Measurements from ENCODE around the gene LPP.

LPP gene

DNA sequence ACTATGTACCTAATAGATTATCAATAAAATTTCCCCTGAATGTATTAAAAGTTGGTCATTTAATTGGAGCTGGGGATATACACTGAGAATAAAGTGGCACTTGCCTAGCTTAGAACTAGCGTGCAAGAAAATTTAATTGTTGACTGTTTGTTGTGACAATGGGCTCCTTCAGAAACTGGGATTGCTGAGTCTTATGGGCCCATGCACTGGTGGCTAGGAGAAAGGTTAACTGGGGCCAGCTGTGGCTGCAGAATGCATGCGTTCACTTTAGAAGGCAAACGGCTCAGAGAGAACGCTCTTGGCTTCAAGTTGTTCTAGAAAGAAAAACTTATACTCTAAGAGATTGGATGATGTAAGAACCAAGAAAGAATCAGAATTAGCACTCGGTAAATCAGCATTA is 18.7 kb upstream of the LPP start:
- no peak for DNase-seq (ENCODE audit: low read depth in 2 of 2, low spot score in 1 of 2)

DNA sequence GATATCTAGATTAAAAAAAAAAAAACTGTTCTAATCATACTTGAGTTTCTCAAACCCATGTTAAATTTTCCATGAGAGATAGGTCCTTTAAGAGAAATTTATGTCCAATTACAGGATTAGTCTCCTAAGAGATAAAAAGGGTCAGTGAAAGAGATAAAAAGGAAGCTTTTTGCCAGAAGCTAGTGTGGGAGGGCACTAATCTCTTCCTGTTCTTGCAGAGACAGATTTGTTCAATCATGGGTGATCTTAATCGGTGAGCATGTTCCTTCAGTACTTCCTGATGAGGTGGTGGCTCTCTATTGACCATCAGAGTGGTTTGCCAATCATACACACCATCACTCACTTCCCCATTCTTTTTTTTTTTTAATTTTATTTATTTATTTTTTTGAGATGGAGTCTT is 16.9 kb upstream of the LPP start:
- no peak for DNase-seq (ENCODE audit: low read depth in 2 of 2, low spot score in 1 of 2)

DNA sequence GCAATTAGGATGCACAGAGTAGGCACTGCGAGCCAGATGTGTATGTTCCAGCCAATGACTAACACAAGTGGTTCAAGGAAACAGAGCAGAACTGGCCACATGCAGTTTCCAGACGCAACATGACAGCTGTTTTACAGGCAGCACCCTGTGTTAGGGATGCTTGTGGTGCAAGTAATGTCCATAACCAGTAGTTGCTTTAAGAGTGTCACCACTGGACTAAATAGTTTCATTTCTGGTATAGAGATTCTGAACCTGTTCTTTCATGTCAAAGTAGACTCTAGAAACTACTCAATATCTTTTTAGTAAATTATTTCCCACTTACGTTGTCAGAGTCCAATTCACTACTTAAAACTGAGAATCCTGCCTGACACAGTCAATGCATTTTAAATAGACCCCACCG is 14.5 kb upstream of the LPP start:
- DNase-seq (ENCODE audit: low read depth in 2 of 2, low spot score in 1 of 2) = no peak

DNA sequence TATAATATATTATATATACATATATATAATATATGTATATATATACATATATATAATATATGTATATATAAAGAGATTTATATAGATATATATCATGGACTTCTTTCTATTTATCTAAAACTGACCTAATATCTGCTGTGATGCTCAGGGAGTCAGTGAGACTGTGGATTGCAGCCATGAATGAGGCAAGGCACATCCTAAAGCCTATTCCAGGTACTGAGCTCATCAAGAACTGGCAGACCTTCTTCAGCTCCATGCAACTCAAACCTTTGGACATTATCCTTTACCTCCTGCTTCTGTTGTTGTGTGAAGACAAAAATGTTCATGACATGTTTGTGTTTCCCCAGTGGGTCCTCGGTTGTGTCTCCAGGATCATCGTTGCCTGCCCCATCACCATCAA is 7.7 kb upstream of the LPP start:
- DNase-seq (ENCODE audit: low read depth in 2 of 2, low spot score in 1 of 2) = no peak

DNA sequence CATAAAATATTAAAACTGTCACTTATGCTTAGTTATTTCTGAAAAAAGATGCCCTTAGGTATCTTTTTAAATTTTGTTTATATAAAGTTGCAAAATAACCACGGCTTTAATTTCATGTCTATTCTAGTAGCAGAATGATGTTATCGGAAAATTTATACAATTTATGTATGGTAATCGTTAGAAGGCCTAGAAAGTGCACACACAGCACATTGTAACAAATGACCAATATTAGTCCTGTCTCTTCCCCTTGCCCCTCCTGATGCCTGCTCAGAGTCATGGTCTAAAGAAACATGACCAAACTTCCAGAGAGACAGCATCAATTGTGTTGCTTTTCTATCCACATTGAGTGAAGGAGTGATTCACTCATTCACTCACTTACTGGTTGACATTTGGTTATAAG is 6.2 kb upstream of the LPP start:
- no peak for DNase-seq (ENCODE audit: low read depth in 2 of 2, low spot score in 1 of 2)

DNA sequence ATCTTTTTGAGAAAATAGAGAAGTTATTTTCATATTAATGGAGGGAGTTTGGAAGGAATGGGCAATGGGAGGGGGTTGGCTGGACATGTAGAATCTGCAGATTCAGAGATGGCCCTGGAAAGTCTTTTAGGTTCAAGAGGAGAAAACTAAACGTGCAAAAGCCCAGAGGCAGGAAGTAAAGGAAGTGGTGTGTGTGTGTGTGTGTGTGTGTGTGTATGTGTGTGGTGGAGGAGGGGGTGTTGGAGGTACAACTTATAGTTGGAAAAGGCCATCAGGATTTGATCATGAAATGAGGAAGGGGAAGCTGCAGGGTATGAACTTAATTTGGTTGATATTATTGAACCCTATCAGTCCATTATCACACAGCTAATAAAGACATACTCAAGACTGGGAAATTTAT is 5.6 kb upstream of the LPP start:
- no peak for DNase-seq (ENCODE audit: low read depth in 2 of 2, low spot score in 1 of 2)

DNA sequence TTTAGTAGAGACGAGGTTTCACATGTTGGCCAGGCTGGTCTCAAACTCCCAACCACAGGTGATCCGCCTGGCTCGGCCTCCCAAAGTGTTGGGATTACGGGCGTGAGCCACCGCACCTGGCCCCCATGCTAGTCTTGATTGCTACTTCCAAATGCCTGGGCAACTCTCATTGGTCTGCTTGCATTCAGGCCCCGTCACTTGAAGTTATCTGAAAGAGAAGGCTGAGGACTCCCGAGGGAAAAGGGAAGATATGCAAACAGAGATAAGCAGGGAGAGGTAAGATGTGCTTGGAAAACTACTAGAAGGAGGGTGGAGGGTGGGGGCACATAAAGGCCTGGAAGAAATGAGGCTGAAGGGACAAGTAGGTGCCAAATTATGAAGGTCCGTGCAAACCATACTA is 4.4 kb upstream of the LPP start:
- DNase-seq (ENCODE audit: low read depth in 2 of 2, low spot score in 1 of 2) = no peak

DNA sequence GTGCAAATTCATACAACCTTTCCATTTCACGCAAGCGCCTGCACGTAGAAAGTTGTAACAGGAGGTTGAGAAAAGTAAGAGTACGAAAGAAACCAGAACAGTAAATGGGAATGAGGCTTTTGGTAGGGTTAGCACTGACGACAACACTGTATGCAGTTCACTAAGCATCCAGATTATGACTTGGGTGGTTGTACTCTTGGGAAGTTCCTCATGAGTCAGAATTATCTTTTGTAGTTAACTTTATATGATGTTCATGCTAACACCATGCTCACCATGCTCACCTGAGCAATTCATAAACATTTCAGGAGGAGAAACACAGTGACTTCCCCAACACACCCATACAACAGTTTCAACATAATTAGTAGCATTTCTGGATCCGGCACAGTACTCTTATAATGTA is 3.0 kb upstream of the LPP start:
- DNase-seq (ENCODE audit: low read depth in 2 of 2, low spot score in 1 of 2) = no peak

DNA sequence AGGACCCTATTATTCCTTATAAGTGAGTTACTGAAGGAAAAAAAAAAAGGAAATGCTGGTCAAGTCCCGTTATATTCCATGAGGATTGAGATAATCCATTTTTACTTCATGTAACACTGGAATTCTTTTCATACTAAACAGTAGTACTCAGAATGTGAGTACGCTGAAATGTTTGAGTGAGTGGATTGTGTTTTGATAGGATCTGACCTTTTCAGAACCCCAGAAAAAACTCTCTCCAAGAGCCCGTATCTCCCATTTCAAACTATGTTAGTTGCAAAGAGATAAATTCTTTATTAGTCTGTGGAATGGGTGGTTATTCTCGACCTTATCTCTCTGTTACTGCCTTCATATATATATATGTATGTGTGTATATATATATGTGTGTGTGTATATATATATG is 2.5 kb upstream of the LPP start:
- no peak for DNase-seq (ENCODE audit: low read depth in 2 of 2, low spot score in 1 of 2)

DNA sequence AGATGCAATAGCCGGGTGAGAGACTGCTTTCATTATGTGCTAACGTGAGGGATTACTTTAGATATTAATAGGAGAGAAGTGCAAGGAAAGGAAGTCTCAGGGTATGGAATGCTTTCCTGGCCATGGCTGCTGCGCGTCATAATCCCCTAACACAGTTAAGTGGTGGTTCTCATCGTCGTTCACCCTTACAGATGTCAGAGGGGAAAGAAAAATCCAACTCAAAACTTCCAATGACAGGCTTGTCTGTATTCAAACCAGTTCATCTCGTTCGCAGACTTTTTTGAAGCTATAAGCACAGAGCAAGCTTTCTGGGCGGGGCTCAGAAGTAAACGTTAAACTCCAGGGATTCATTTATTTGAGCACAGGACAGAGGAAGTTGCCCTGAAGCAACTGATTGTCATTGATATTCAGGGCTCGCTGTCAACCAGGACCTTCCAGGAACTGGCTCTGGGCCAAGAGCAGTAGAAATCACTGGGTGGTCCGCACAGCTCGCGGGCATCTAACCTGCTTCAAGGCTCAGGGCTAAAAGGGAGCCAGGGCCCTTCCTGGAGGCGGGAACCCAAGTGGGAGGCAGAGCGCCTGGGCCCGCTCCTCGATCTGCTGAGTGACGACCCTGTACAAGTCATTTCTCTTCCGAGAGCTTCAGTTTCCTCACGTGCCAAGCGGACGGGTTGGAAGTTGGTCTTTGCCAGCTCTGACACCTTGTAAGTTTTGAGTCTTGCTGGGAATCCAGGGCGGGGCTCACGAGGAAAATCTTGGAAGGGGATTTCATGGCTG is 1.1 kb upstream of the LPP start:
- no peak for DNase-seq (ENCODE audit: low read depth in 2 of 2, low spot score in 1 of 2)

DNA sequence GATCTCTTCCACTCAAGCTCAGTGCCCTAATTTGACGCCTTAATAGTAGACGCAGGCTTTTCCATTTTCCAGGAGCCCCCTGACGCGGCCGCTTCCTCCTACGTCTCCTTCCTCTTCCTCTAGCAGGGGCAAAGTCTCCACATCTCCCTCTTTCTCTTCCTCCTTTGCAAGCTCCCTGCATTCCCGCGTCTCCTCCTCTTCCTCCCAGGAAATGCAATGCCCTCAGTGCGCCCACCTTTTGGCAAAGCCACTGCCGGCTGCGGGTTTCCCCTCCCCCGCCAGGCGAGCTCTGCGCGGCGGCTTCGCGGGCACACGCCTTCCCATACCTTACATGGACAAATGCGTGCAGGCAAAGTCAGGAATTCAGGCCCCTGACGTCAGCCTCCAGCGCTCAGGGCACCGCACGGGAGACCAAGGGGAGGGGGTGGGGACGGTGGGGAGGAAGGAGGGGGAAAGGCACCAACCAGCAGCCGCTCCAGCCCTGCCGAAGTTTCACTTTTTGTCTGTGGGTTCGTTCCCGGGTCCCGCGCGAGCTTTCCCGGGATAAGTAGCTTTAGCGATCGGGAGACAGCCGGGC is 432 bp upstream of the LPP start:
- DNase-seq (ENCODE audit: low read depth in 2 of 2, low spot score in 1 of 2) = no peak

DNA sequence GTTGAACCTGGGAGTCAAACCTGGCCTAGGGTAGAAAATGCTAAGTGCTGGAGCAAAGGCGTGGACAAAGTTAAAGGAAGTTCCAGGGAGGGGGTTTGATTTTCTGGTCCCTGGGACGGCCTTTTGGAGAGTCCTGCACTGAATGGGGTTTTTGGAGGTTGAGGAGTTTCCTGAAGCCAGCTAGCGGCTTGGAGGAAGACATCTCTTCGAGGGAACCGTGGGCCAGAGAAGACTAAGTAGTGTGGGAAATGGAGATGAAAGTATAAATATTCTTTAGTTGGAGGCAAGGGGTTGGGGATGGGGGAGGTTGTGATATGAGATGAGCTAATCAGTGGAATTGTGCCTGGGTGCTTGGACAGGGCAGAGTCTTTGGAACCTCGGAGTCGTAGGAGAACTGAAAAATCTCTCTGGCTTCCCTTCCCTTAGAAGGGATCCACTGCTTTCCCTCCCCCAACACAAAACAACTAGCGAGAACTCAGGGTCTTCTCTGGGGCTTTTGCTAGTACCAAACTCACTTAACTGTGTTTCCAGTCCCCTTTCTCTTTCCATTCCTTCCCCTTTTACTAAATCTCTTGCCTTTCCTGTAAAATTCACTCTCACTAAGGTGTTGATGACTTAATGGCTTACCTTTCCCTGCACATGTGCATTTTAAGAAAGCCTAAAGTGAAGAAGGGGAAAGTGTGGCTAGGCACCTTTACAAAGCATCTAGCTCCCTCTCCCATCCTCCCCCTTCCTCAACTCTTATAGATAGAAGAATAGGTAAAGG is 1.0 kb downstream of the LPP start:
- DNase-seq (ENCODE audit: low read depth in 2 of 2, low spot score in 1 of 2) = no peak

DNA sequence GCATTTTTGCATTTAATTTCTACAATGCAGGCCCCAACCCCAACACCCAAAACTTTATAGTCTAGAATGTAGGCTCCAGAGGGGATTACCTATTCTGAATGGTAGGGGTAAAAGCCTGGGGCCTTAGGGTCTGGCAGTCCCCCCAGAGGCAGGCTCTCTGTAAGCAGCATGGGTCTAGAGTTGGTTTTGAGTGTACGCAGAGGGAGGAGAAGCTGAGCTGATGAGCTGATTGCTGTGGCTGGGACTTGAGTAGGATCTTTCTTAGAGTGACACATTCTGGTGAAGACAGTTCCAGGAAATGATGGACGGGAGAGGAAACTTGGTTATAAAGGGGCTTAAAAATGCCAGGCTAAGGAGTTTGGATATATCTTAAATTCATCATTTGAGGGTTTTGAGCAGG is 2.1 kb downstream of the LPP start:
- DNase-seq (ENCODE audit: low read depth in 2 of 2, low spot score in 1 of 2) = no peak

DNA sequence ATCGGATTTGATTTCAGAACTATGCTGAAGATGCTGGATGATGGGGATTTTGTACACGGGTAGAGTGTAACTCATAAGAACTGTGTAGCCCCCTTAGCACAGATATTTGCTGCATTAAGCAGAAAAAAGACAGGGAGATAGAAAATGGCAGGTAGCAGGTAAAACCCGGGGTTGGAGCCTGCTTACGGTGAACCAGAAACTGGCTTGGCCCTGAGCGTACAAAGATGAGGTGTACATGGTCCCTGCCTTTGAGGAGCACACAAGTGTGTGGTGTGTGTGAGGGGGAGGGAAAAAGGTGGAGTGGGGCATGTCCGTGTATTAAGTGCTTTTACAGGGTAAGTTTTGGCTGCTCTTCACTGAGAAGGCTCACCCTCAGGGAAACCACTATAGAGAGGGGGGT is 3.5 kb downstream of the LPP start:
- DNase-seq (ENCODE audit: low read depth in 2 of 2, low spot score in 1 of 2) = no peak

DNA sequence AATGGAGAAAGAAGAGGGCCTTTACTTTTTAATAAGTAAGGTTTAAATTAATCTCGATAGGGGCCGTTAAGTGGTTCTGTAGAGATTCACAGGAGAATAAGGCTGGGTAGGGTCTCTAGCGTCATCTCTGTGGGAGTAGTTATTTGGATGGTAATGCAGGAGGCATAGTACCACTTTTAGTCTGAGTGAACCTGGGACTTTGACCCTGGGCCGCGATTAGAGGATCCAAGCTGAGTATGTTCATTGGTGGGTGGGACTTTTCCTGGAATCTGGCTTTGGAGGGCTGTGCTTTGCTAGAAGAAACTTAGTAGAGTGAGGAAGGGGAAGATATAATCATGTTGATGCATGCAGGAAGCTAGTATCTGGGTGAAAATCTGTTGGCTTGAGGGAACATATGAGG is 4.0 kb downstream of the LPP start:
- no peak for DNase-seq (ENCODE audit: low read depth in 2 of 2, low spot score in 1 of 2)

DNA sequence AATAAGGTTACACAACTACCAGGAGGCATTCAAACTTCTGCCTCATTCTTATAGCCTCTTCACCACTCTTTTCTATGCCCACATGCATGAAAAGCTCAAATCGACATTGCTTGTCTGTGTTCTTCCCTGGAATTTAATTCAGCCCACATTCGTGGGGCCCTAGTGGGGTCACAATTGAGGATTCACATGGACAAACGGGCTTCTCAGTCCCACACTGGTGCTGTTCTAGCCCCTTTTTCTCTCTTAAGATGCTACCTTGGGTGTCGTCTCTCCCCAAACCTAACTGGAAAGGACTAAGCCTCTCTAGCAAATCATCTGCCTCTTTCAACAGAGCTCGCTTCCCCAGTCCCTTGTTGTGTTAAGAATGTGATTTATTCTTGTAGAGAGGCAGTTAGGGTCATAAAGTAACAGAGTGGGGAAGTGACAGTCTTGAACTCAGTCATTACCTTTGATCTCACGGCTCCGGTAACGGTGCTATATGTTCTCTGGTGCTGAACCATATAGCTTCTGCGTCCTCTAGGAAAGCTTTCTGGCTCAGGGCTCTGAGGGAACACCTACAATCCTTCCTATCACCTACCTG is 4.9 kb downstream of the LPP start:
- DNase-seq (ENCODE audit: low read depth in 2 of 2, low spot score in 1 of 2) = no peak

DNA sequence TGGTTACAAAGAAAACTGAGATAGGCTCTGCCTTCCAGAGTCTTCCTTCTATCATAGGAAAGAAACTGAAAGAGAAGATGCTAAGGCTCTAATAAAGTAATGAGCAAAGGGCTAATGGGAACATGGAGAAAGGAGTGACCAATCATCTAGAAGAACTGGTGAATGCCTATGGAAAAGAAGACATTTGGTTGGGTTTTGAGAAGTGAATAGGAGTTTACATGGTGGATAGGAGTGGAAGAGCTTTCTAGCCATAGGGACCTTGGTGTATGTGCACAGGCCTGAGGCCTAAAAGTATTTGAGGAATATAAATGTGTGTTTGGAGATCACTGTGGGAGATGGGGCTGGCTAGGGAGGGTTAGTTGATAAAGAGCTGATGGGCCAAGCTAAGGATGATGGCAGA is 6.8 kb downstream of the LPP start:
- DNase-seq (ENCODE audit: low read depth in 2 of 2, low spot score in 1 of 2) = no peak

DNA sequence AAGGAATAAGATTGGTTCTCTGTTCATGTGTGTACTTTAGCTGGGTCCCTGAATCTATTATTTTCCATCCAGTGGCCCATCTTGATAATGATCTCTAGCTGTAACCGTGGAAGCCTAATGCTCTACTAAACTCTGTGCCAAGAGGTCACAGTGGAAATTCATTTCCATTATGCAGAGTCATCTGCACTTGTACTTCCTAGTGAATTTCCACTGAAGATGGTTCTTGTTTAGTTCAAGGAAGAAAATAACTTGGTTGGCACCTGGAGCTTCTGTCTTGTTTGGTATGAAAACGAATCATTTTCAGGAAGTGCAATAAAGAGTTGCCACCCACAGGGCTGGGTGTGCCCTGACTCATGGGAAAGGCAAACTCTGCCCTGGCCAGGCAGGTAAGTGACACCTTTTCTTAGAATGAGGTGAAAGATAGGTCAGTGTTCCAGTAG is 10.3 kb downstream of the LPP start:
- DNase-seq (ENCODE audit: low read depth in 2 of 2, low spot score in 1 of 2) = no peak

DNA sequence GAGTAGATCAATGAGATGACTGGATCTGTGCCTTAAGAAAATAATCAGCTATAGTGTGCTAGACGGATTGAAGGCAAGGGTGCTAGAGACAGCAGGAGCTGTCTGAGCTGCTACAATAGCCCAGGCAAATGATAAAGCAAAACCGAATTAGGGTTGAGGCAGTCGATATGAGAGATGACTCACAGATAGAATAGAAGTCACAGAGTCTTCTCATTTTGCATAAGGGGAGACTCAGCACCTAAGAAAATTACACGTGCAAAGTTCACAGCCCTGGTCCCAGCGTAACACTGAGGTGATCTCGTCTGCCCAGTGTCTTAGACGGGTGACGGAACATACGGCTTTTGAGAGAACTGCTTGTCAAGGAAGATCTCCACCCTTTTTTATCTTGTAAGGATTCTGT is 11.6 kb downstream of the LPP start:
- no peak for DNase-seq (ENCODE audit: low read depth in 2 of 2, low spot score in 1 of 2)

DNA sequence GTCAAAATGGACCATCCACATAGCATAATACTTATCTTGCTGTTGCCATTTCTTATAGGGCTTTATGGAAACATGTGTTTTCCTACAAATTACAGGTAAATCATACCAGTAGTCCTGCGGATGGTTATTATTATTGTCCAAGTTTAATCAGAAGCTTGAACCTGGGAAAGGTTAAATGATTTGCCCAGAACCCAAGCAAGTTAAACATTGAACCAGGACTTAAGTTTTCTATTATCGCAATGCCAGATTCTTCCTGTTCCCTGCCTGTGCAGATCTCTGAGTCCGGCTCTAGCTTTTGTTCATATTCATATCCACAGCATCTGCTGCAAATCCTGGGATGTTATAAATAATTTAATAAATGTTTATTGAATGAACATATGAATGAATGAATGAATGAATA is 12.5 kb downstream of the LPP start:
- no peak for DNase-seq (ENCODE audit: low read depth in 2 of 2, low spot score in 1 of 2)

DNA sequence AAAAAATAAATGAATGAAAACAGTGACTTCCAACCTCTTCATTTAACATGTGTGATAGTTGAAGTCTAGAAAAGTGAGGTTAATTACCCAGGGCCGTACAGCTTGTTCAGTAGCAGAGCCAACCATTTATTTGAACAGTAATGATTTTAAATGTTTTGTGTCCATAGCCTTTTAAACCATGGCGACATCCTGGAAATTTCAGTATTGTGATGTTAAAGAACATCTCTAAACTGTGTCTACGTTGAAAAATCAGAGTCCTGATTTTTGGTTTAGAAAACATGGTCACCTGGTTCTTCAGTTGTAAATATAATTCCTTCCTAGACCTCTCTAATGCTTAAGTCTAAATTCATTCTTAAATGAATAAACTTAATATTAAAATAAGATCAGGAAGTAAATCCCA is 14.2 kb downstream of the LPP start:
- no peak for DNase-seq (ENCODE audit: low read depth in 2 of 2, low spot score in 1 of 2)

DNA sequence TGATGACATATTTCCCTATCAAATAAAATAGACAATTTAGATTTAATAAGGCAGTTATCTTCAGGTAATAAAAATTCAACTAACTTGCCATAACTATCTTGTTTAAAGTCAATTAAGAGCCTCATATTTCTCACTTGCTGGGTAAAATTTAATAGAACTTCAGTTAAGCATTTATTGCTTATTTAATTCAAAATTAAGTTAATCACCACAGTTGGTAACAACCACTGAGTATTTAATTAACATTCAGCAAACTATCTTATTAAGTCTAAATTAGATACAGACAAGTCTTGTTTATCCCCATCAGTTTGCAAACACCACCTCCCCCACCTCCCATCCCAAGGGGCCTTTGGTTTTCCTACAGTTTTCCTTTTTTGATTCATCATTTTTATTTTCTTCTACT is 14.7 kb downstream of the LPP start:
- DNase-seq (ENCODE audit: low read depth in 2 of 2, low spot score in 1 of 2) = no peak

Data from stimulated activated CD8-positive, alpha-beta memory T cell treated with anti-CD3 and anti-CD28 coated beads, Interleukin-4, amount 100 ng/mL, for 1 hour (primary cell).